Endothelial cell of umbilical vein (primary cell): Measurements from ENCODE around the gene KIF26B.

Experiments used
- EZH2 ChIP-seq: IDR thresholded peaks from 2 replicates; pipeline ENCODE4 v1.6.1; 2012; ENCODE audit warnings: borderline replicate concordance, low read depth, mild to moderate bottlenecking, moderate library complexity, low read length, inconsistent platforms; ENCODE audit not compliant: severe bottlenecking
- JUN ChIP-seq: IDR thresholded peaks from 2 replicates; pipeline ENCODE4 v1.6.1; 2011; ENCODE audit warnings: borderline replicate concordance, low read depth; ENCODE audit not compliant: insufficient read length, insufficient read depth
- MYC ChIP-seq: IDR thresholded peaks from one replicate; pipeline ENCODE4 v1.6.1; 2011; ENCODE audit warnings: mild to moderate bottlenecking, low read depth, low read length
- POLR2A ChIP-seq: IDR thresholded peaks from 2 replicates; pipeline ENCODE4 v1.6.1; 2012; ENCODE audit warnings: low read depth, mild to moderate bottlenecking, control low read depth, low read length
- POLR2AphosphoS5 ChIP-seq: IDR thresholded peaks from 2 replicates; pipeline ENCODE4 v1.6.1; 2012; ENCODE audit warnings: low read depth, mild to moderate bottlenecking, control low read depth, low read length, moderate library complexity; ENCODE audit not compliant: insufficient read depth
- TF ChIP-seq, protein P1 (sequence below), 2 donors: IDR thresholded peaks; 1 replicate in 1 of 2; 2 replicates in 1 of 2; pipeline ENCODE4 v1.5.1; 2011; ENCODE audit warnings: low read length in 2 of 2, mild to moderate bottlenecking in 2 of 2, moderate library complexity in 2 of 2, control low read depth in 1 of 2, inconsistent platforms in 1 of 2, low read depth in 1 of 2; ENCODE audit not compliant: insufficient read depth in 1 of 2; ENCODE audit errors: extremely low read depth in 1 of 2
- TF ChIP-seq, protein P2 (sequence below): IDR thresholded peaks from 2 replicates; pipeline ENCODE4 v1.6.1; 2011; ENCODE audit not compliant: insufficient read depth, insufficient read length

DNA sequence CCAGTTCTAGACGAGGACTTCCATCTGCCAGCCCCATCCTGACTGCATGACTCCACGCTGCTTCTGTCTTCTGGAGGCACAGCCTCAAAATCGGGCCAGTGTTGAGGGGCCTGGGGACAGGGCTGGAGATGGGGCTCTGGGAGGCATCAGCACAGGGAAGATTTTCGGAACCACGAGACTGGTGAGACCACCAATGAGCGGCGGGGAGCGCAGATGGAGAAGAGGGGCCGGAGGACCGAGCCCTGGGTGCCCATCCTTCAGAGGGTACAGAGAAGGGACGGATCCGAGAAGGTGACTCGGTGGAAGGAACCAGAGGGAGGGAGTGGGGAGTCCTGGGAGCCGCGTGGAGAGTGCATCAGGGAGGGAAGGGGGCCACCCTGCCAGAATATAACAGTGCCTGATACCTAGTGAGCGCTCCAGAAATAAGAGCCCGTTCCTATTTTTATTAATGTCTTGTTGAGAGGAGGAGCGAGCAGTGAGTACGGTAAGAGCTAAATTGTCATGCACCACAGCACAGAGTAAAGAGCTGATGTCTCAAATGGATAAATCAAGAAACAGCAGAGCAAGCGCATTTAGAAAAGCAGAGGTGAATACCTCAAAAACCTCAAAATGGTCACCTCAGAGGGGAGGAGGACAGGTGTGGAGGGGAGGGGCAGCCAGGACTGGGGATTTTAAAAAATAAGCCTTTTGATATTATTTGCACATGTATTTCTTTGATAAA lies 26.2 kb upstream of the KIF26B start:
- TF ChIP-seq POLR2AphosphoS5 (no peak), POLR2A (no peak), MYC (no peak), EZH2 (no peak), JUN (no peak)
- TF ChIP-seq, protein P1, sequence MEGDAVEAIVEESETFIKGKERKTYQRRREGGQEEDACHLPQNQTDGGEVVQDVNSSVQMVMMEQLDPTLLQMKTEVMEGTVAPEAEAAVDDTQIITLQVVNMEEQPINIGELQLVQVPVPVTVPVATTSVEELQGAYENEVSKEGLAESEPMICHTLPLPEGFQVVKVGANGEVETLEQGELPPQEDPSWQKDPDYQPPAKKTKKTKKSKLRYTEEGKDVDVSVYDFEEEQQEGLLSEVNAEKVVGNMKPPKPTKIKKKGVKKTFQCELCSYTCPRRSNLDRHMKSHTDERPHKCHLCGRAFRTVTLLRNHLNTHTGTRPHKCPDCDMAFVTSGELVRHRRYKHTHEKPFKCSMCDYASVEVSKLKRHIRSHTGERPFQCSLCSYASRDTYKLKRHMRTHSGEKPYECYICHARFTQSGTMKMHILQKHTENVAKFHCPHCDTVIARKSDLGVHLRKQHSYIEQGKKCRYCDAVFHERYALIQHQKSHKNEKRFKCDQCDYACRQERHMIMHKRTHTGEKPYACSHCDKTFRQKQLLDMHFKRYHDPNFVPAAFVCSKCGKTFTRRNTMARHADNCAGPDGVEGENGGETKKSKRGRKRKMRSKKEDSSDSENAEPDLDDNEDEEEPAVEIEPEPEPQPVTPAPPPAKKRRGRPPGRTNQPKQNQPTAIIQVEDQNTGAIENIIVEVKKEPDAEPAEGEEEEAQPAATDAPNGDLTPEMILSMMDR (IDR thresholded peaks at IDR 0.05; ENCODE audit: extremely low read depth in 1 of 2, insufficient read depth in 1 of 2, low read depth in 1 of 2, low read length in 2 of 2): no peak
- TF ChIP-seq, protein P2, sequence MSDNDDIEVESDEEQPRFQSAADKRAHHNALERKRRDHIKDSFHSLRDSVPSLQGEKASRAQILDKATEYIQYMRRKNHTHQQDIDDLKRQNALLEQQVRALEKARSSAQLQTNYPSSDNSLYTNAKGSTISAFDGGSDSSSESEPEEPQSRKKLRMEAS: no peak
